Measurements from ENCODE around the gene OVCA2.

DNA sequence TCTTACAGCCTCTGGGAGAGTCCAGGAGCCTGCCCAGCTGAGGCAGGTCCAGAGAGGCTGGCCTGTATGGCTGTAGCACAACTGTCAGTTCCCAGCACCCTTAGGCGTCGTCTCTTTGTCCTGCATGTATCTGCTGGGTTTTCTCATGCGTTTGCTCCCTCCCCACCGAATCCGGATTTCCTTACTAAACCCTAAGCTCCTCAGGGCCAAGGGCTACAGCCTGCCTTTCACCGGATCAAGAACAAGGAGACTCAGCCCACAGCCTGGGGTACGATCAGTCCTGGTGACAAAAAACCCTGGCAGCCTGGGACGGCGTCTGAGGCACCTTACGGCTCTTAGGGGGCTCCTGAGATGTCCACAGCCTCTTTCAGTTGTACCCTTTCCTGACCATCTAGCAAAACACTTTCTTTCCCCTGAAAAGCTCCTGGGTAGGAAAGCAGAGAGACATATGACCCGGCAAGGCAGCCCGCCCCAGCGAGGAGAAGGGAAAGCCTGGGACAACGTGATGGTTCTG is 25.3 kb downstream of the OVCA2 start:
- TF ChIP-seq EP300 (IDR thresholded peaks at IDR 0.05; ENCODE audit: borderline replicate concordance) (no peak), CREB1 (IDR thresholded peaks at IDR 0.05; ENCODE audit: low read depth) (no peak), MAX (IDR thresholded peaks at IDR 0.05) (no peak), REST (IDR thresholded peaks at IDR 0.05; ENCODE audit: low read depth) (no peak), YY1 (IDR thresholded peaks at IDR 0.05; ENCODE audit: low read depth) (no peak), TAF1 (IDR thresholded peaks at IDR 0.05; ENCODE audit: low read depth) (no peak), CEBPB (IDR thresholded peaks at IDR 0.05) (no peak), FOXM1 (IDR thresholded peaks at IDR 0.05; ENCODE audit: borderline replicate concordance, low read depth) (no peak)

Measured in Ishikawa (cell line).